ENCODE data around the gene WNT8B.

Gene WNT8B, protein sequence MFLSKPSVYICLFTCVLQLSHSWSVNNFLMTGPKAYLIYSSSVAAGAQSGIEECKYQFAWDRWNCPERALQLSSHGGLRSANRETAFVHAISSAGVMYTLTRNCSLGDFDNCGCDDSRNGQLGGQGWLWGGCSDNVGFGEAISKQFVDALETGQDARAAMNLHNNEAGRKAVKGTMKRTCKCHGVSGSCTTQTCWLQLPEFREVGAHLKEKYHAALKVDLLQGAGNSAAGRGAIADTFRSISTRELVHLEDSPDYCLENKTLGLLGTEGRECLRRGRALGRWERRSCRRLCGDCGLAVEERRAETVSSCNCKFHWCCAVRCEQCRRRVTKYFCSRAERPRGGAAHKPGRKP
- total RNA-seq: 0 to 0.08 (median 0) reads per million in 4 donors

- no peak for DNase-seq
These were observed at the start of gene WNT8B for GRCh38 chr10:100462709-100463108. Gene WNT8B (plus strand): TSS chr10:100463009. CDS start chr10:100463169, 160 bp downstream.

GRCh38 chr10:100413173-100413572, 49.6 kb upstream of the WNT8B start:
- DNase-seq: no peak

- no peak for DNase-seq
These were observed 42.8 kb upstream of the WNT8B start for GRCh38 chr10:100419911-100420449.

- DNase-seq: no peak
These were observed 35.4 kb upstream of the WNT8B start for GRCh38 chr10:100427374-100427773.

DNA sequence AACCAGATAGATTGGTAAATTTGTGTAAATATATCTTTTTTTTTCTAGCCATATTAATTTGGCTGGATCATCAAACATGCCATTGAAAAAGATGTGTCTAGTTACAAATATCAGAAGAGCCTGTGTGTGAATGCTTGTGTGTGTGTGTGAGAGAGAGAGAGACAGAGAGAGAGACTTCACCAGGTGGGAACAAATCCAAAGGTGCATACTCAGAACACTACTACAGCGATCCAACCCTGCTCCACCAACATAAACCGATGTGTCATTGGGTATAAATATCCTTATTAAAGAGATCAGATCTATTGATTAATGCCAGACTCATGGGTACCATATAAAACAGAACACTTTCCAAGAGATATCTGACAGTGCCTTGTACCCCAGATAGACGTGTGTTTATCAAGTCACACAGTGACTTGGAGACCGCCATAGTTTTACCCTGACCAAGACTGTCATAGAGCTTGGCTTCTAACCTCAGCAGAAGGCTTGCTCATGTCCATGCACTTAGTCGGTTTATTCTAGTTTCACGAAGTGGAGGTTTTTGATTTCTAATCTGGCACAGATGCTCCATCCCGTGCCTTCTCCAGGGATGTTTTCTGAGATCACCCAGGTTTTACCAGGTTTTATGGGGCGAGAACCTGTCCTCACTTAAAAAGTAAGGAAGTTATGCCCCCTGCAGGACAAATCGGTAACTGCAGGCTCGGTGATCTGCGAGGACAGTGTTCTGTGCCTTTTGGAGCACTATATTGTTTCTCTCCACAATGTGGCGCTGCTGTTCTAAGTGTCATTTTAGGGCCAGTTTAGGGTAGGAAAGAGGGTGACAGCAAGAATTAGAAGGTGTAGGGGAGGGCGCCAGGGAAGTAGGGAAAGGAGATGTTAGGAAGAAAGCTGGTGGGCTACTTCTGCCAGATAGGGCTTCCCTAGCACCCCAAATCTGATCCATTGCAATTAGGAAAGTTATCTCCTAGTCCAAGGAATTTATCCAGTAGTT, 29.3 kb upstream of the WNT8B start:
- peak; percentile 79 to 95 (median 92) for DNase-seq

- no peak for DNase-seq
These were observed 26.6 kb upstream of the WNT8B start for GRCh38 chr10:100436255-100436654.

DNA sequence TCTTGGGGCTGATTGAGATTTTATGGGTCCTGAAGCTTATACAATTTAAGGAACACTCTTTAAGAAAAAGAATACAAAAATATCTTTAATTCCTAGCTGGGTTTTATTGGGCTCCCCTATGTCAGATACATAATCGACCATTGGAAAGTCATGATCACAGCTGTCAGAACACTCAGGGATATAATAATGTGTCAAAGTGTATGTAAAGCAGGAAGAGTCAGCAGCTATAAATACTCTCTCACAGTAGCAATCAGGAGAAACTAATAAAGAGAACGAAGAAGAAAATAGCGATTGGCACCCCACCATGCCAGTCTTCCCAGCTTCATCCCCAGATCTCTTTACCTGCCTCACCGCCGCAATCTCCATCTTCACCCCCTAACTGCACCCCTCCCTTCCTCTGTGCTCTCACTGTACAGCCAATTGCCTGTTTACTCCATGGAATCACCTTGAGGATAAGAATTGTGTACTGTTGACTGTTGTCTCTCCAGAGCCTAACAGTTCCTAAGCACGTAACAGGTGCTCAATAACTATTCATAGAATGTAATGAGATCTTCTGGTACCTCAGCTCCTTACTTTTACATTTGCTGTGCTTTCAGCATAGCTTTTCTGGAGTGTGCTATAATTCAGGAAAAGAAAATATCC, 24.0 kb upstream of the WNT8B start:
- no peak for DNase-seq

- DNase-seq: no peak
These were observed 20.3 kb upstream of the WNT8B start for GRCh38 chr10:100442548-100442947.

DNA sequence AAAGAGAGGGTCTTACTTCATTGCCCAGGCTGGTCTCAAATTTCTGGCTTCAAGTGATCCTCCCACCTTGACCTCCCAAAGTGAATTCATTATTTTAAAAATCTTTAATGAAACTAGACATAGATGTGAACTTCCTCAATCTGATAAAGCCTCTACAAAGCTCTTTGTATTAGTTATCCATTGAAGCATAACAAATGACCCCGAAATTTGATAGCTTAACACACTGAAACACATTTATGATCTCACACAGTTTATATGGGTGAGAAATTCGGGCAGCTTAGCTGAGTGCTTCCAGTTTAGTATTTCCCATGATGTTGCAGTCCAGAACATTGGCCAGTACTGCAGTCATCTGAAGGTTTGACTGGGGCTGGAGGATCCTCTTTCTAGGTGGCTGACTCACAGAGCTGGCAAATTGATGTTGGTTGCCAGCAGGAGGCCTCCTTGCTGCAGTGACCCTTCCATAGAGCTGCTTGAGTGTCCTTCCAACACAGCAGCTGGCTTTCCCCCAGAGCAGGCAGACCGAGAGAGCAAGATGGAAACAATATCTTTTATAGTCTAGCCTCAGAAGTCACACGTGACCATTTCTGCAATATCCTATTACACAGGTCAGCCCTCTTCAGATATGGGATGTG, 16.6 kb upstream of the WNT8B start:
- peak in 1 of 5 donors; percentile 4 for DNase-seq

- no peak for DNase-seq
These were observed 15.1 kb upstream of the WNT8B start for GRCh38 chr10:100447663-100448062.

DNA sequence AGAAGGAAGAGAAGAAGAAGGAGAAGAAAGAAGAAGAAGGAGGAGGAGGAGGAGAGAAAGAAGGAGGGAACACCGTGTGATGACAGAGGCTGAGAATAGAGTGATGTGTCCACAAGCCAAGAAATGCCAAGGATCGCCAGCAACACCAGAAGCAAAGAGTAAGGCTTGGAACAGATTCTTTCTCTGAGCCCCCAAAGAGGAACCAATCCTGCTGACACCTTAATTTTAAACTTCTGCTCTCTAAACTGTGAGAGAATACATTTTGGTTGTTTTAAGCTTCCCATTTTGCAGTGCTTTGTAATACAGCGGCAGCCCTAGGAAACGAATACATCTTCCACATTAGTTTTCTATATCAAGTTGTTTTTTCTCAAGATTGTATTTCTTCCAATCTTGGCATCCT, 13.9 kb upstream of the WNT8B start:
- DNase-seq: no peak

DNA sequence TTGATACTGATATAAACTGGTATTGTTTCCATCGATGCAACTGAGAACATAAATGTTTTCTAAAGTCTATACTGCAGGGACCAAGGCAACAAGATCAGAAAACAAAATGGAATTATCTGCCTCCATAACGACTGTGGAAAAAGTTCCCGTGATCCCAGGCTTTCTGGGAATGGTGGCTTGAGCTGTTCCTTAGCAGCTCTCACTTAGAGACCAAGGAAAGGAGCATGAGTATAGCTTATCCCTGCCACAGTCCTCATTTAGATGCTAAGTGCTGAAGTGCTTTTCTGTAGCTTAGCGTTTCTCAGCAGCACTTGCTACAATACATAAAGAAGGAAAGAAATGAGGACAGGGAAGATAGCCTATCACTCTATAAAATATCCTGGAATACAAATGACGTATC, 5.5 kb downstream of the WNT8B start:
- DNase-seq: no peak

DNA sequence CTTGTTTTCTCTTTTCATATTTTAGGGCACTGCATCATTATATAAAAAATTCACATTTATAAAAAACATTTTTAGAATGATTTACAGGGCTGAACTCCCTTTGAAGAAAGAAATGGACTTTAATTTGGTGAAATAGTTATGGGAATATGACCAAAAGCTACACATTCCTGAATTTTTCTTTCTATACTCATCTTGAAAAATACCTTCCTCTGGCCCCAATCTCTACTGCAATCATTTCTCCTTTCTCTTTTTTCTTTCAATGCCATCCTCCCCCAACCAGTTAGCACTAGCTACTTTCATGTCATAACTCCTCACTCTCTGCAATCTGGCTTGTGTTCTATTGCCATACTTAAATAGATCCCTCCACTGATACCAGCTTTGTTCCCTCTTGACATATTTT, 6.2 kb downstream of the WNT8B start:
- no peak for DNase-seq

DNA sequence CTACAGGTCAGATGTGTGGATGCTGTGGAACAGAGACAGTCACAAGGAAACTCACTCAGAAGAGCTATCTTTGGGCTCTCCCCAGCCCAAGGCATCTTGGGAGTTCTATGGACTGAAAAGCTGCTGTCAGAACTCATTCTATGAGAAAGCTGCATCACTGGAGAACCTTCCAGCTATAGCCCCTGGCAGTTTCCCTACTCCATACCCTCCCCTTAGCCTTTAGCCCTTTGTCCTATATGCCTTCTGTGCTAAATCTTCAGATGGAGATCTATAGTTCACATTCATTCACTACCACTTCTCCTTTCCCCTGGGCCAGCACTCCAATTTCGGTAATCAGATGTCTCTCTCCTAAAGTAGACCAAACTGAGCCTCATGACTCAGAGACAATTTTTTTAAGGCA, 6.9 kb downstream of the WNT8B start:
- DNase-seq: no peak

GRCh38 chr10:100470367-100470766, 7.6 kb downstream of the WNT8B start:
- DNase-seq: no peak

DNA sequence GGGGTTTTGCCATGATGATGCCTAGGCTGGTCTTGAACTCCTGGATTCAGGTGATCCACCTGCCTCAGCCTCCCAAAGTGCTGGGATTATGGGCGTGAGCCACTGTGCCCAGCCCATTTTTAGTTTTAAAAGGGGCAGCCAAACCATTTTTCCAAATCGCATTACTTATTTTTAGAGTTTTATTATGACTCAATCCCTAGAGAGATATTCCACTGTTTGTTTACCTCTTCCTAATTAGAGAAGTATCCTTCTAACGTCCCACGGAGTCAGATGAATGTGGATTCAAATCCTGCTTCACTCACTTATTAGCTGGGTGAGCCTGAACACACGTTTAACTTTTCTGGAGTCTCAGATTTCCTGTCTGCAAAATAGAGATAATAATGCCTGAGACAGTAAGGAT, 15.2 kb downstream of the WNT8B start:
- no peak for DNase-seq

- no peak for DNase-seq
These were observed 16.2 kb downstream of the WNT8B start for GRCh38 chr10:100479037-100479436.

DNA sequence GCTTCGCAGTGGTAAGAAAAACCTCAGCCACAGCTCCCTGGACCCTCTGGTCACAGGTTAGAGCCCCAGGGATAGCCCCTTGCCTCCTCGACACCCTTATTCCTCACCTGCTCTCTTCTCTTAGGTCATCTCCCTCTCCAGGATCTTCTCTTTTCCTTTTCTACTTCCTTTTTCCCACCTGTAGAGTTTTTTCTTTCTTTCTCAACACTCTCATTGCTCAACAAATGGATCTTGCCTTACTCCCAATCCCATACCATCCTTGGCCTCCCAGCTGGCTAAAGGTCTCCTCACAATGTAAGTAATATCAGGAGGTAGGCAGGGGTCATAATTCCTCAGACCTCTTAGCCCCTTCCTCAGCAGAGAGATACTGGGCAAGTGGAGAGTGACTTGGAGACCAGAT, 17.2 kb downstream of the WNT8B start:
- no peak for DNase-seq

DNA sequence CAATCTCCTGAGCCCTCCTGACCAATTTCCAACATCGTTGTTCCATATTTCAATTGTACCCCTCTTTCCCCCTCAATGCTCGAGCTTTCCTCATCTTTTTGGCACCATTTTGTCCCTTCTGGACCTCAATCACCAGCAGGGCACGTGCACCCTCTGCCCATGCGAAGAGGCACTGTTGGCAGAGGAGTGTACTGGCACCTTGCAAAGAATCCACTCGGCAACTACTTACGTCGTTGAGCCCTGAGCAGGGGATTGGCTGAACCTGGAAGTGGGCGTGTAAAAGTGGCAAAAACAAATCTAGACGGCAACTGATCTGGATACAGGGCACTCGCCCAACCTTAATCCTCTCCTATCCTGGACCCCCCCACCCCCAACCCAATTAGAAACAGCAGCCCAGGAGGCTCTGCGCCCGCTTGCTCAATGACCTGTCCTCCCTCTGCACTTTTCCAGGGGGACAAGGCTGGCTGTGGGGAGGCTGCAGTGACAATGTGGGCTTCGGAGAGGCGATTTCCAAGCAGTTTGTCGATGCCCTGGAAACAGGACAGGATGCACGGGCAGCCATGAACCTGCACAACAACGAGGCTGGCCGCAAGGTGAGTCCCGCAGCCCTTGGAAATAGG, 18.8 kb downstream of the WNT8B start:
- peak; percentile 65 to 90 (median 77) for DNase-seq

DNA sequence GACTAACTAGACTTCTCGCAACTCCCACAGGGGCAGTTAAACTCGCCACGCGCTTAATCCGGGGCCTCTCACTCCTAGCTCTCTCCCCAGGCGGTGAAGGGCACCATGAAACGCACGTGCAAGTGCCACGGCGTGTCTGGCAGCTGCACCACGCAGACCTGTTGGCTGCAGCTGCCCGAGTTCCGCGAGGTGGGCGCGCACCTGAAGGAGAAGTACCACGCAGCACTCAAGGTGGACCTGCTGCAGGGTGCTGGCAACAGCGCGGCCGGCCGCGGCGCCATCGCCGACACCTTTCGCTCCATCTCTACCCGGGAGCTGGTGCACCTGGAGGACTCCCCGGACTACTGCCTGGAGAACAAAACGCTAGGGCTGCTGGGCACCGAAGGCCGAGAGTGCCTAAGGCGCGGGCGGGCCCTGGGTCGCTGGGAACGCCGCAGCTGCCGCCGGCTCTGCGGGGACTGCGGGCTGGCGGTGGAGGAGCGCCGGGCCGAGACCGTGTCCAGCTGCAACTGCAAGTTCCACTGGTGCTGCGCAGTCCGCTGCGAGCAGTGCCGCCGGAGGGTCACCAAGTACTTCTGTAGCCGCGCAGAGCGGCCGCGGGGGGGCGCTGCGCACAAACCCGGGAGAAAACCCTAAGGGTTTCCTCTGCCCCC, 19.5 kb downstream of the WNT8B start:
- DNase-seq: peak; percentile 46 to 76 (median 56)

DNA sequence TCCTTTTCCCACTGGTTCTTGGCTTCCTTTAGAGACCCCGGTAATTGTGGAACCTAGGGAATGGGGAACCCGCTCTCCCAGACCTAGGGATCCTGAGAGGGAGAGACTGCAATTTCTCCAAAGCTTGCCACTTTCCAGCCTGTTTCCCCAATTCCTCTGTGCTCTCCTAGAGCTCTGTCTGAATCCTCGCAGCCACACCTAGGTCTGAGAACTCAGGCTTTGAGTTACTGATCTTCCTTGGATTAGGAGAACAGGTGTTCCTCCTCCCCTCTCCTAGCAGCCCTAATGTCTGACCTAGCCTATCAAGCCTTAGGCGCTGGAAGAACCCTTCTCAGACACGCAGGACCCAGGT, 20.0 kb downstream of the WNT8B start:
- no peak for DNase-seq

Measured in T-helper 1 cell (primary cell).